Measurements from ENCODE around the gene CPXCR1. TPM values are rescaled to one million over a fixed set of nuclear protein-coding genes. Genes with fewer than 3 reads are reported as not detected.
"Not testable (repeated sequence)": the region's sequence is repeated elsewhere in the genome, so short reads cannot be mapped to it uniquely, and the experiment has no call there.

Gene CPXCR1
- not detected for total RNA-seq

GRCh38 chrX:88746925-88747324, at the start of gene CPXCR1:
CPXCR1 (plus strand) TSS chrX:88747225; CDS start chrX:88753415, 6,190 bp downstream.
- Histone ChIP-seq H3K36me3 (no peaks in the 10 kb centered on the region), H3K27me3 (no peaks in the 10 kb centered on the region), H3K4me1 (no peaks in the 10 kb centered on the region), H3K9me3 (no peaks in the 10 kb centered on the region), H3K4me3 (no peak within 1 kb of the TSS), H3K27ac (no peak within 1 kb of the TSS)
- no peak for DNase-seq
- TF ChIP-seq CTCF (IDR thresholded peaks at IDR 0.05), result no peak
- TF ChIP-seq POLR2A (IDR thresholded peaks at IDR 0.05), result no peak

GRCh38 chrX:88735835-88736234, 11.2 kb upstream of the CPXCR1 start:
- DNase-seq, result no peak
- TF ChIP-seq CTCF (IDR thresholded peaks at IDR 0.05), result no peak
- no peak for TF ChIP-seq POLR2A (IDR thresholded peaks at IDR 0.05)

GRCh38 chrX:88746215-88746614, 810 bp upstream of the CPXCR1 start:
- H3K27ac ChIP-seq, H3K4me1 ChIP-seq, DNase-seq, H3K4me3 ChIP-seq, H3K9me3 ChIP-seq, H3K27me3 ChIP-seq, H3K36me3 ChIP-seq: not testable (repeated sequence)

More at GRCh38 chrX:88735835-88736234, 11.2 kb upstream of the CPXCR1 start:
- H3K9me3 ChIP-seq, result no peaks in the 10 kb centered on the region
- H3K36me3 ChIP-seq, result no peaks in the 10 kb centered on the region
- H3K27ac ChIP-seq, result no peak overlapping the region
- no peak overlapping the region for H3K4me3 ChIP-seq
- no peaks in the 10 kb centered on the region for H3K27me3 ChIP-seq
- H3K4me1 ChIP-seq, result no peaks in the 10 kb centered on the region

- DNase-seq, H3K36me3 ChIP-seq, H3K4me3 ChIP-seq, H3K9me3 ChIP-seq, H3K4me1 ChIP-seq, H3K27ac ChIP-seq, H3K27me3 ChIP-seq: not testable (repeated sequence)
Measured at GRCh38 chrX:88752339-88752738, 5.3 kb downstream of the CPXCR1 start.

GRCh38 chrX:88789825-88790224, 42.8 kb downstream of the CPXCR1 start:
- H3K4me3 ChIP-seq, result no peak overlapping the region
- no peaks in the 10 kb centered on the region for H3K9me3 ChIP-seq
- no peaks in the 10 kb centered on the region for H3K4me1 ChIP-seq
- H3K27me3 ChIP-seq, result no peaks in the 10 kb centered on the region
- no peak for DNase-seq
- H3K27ac ChIP-seq, result no peak overlapping the region
- H3K36me3 ChIP-seq, result no peaks in the 10 kb centered on the region
- TF ChIP-seq CTCF (IDR thresholded peaks at IDR 0.05) (no peak), POLR2A (IDR thresholded peaks at IDR 0.05) (no peak)
